Memory B cell (primary cell): ENCODE measurements around the gene SHMT2.
"Not testable (repeated sequence)": the region's sequence is repeated elsewhere in the genome, so short reads cannot be mapped to it uniquely, and the experiment has no call there.

ENCODE experiments used
- ATAC-seq: fragments of 150-1000 bp; cut with Tn5 transposase; 2 replicates; pipeline ENCODE4 v1.10.0; 2021; ENCODE audit warnings: low read depth, mild to moderate bottlenecking, moderate library complexity
- DNase-seq, 2 donors: peaks; one replicate each; pipeline ENCODE4 v3.0.0; 2022; ENCODE audit warnings: low spot score in 2 of 2
- H3K27ac Mint-ChIP-seq: one replicate; pipeline ENCODE4 v1.8.0; 2022; ENCODE audit warnings: mild to moderate bottlenecking, moderate library complexity, mixed read lengths
- H3K27me3 Mint-ChIP-seq: one replicate; pipeline ENCODE4 v1.8.0; 2022; ENCODE audit warnings: mixed read lengths
- H3K36me3 Mint-ChIP-seq: one replicate; pipeline ENCODE4 v1.8.0; 2022; ENCODE audit warnings: mild to moderate bottlenecking, mixed read lengths
- H3K4me1 Mint-ChIP-seq: one replicate; pipeline ENCODE4 v1.8.0; 2022; ENCODE audit warnings: mixed read lengths
- H3K4me3 Mint-ChIP-seq: one replicate; pipeline ENCODE4 v1.8.0; 2022; ENCODE audit warnings: mild to moderate bottlenecking, moderate library complexity, mixed read lengths
- H3K9me3 Mint-ChIP-seq: one replicate; pipeline ENCODE4 v1.8.0; 2022; ENCODE audit warnings: mixed read lengths

SHMT2 gene

GRCh38 chr12:57255916-57256315 is 26.4 kb downstream of the SHMT2 start:
- Mint-ChIP-seq H3K4me3 (no peak overlapping the region), H3K27me3 (no peaks in the 10 kb centered on the region), H3K4me1 (no peaks in the 10 kb centered on the region), H3K9me3 (no peaks in the 10 kb centered on the region), H3K36me3 (peaks cover 21% of the 10 kb centered on the region), H3K27ac (no peak overlapping the region)
- no peak for DNase-seq
- ATAC-seq: no peak

- H3K4me1 Mint-ChIP-seq: peaks cover 4% of the 10 kb centered on the region
- ATAC-seq (no peak), DNase-seq (no peak)
- no peaks in the 10 kb centered on the region for H3K27me3 Mint-ChIP-seq
- H3K27ac Mint-ChIP-seq: no peak overlapping the region
- H3K9me3 Mint-ChIP-seq: no peaks in the 10 kb centered on the region
- peaks cover 25% of the 10 kb centered on the region for H3K36me3 Mint-ChIP-seq
- no peak overlapping the region for H3K4me3 Mint-ChIP-seq
These were observed 29.8 kb downstream of the SHMT2 start for GRCh38 chr12:57258977-57259970.

GRCh38 chr12:57260366-57260765 is 30.9 kb downstream of the SHMT2 start:
- peaks cover 4% of the 10 kb centered on the region for H3K4me1 Mint-ChIP-seq
- H3K4me3 Mint-ChIP-seq: no peak overlapping the region
- DNase-seq (no peak), ATAC-seq (no peak)
- H3K27me3 Mint-ChIP-seq: no peaks in the 10 kb centered on the region
- no peaks in the 10 kb centered on the region for H3K9me3 Mint-ChIP-seq
- H3K27ac Mint-ChIP-seq: no peak overlapping the region
- H3K36me3 Mint-ChIP-seq: peaks cover 31% of the 10 kb centered on the region

GRCh38 chr12:57261428-57261865 is 31.9 kb downstream of the SHMT2 start:
- no peak overlapping the region for H3K4me3 Mint-ChIP-seq
- no peak for DNase-seq
- H3K27ac Mint-ChIP-seq: no peak overlapping the region
- no peak for ATAC-seq
- H3K9me3 Mint-ChIP-seq: no peaks in the 10 kb centered on the region
- peaks cover 4% of the 10 kb centered on the region for H3K4me1 Mint-ChIP-seq
- peaks cover 24% of the 10 kb centered on the region for H3K36me3 Mint-ChIP-seq
- no peaks in the 10 kb centered on the region for H3K27me3 Mint-ChIP-seq

GRCh38 chr12:57262126-57262822 is 32.8 kb downstream of the SHMT2 start:
- DNase-seq (no peak), ATAC-seq (no peak)
- peaks cover 4% of the 10 kb centered on the region for H3K4me1 Mint-ChIP-seq
- no peak overlapping the region for H3K27ac Mint-ChIP-seq
- H3K4me3 Mint-ChIP-seq: no peak overlapping the region
- H3K9me3 Mint-ChIP-seq: no peaks in the 10 kb centered on the region
- H3K36me3 Mint-ChIP-seq: peaks cover 27% of the 10 kb centered on the region
- no peaks in the 10 kb centered on the region for H3K27me3 Mint-ChIP-seq

GRCh38 chr12:57263096-57263495 is 33.6 kb downstream of the SHMT2 start:
- Mint-ChIP-seq H3K27me3 (no peaks in the 10 kb centered on the region), H3K36me3 (peaks cover 31% of the 10 kb centered on the region), H3K27ac (no peak overlapping the region), H3K4me3 (no peak overlapping the region), H3K9me3 (no peaks in the 10 kb centered on the region), H3K4me1 (peaks cover 4% of the 10 kb centered on the region)
- DNase-seq (no peak), ATAC-seq (no peak)

GRCh38 chr12:57266681-57267080 is 37.2 kb downstream of the SHMT2 start:
- Mint-ChIP-seq H3K27ac (peak overlapping the region; percentile 64), H3K9me3 (no peaks in the 10 kb centered on the region), H3K4me1 (peaks cover 7% of the 10 kb centered on the region), H3K4me3 (no peak overlapping the region), H3K27me3 (no peaks in the 10 kb centered on the region), H3K36me3 (peaks cover 36% of the 10 kb centered on the region)
- ATAC-seq: no peak
- DNase-seq: no peak

- H3K36me3 Mint-ChIP-seq: peaks cover 43% of the 10 kb centered on the region
- DNase-seq (no peak), ATAC-seq (no peak)
- H3K4me1 Mint-ChIP-seq: peaks cover 7% of the 10 kb centered on the region
- no peaks in the 10 kb centered on the region for H3K27me3 Mint-ChIP-seq
- no peak overlapping the region for H3K4me3 Mint-ChIP-seq
- H3K27ac Mint-ChIP-seq: peak overlapping the region; percentile 24
- no peaks in the 10 kb centered on the region for H3K9me3 Mint-ChIP-seq
These were observed 38.8 kb downstream of the SHMT2 start for GRCh38 chr12:57268264-57268663.

- no peak for ATAC-seq
- Mint-ChIP-seq H3K27ac (peak overlapping the region; percentile 33), H3K36me3 (peaks cover 46% of the 10 kb centered on the region), H3K4me3 (no peak overlapping the region), H3K4me1 (peaks cover 3% of the 10 kb centered on the region), H3K27me3 (no peaks in the 10 kb centered on the region), H3K9me3 (no peaks in the 10 kb centered on the region)
- DNase-seq: no peak
These were observed 41.5 kb downstream of the SHMT2 start for GRCh38 chr12:57270966-57271470.

GRCh38 chr12:57272337-57273151 is 43.0 kb downstream of the SHMT2 start:
- Mint-ChIP-seq H3K27ac (no peak overlapping the region), H3K36me3 (peaks cover 42% of the 10 kb centered on the region)
- no peak for ATAC-seq

GRCh38 chr12:57273516-57273915 is 44.0 kb downstream of the SHMT2 start:
- Mint-ChIP-seq H3K4me3 (no peak overlapping the region), H3K4me1 (peaks cover 3% of the 10 kb centered on the region), H3K27me3 (no peaks in the 10 kb centered on the region), H3K27ac (no peak overlapping the region), H3K9me3 (no peaks in the 10 kb centered on the region), H3K36me3 (peaks cover 46% of the 10 kb centered on the region)
- no peak for ATAC-seq
- DNase-seq: no peak

More at GRCh38 chr12:57272337-57273151, 43.0 kb downstream of the SHMT2 start:
- DNase-seq: no peak
- Mint-ChIP-seq H3K4me3 (no peak overlapping the region), H3K27me3 (no peaks in the 10 kb centered on the region), H3K4me1 (peaks cover 3% of the 10 kb centered on the region), H3K9me3 (no peaks in the 10 kb centered on the region)

- not testable (repeated sequence) for H3K27ac Mint-ChIP-seq
- H3K36me3 Mint-ChIP-seq: peaks cover 42% of the 10 kb centered on the region
These were observed 46.7 kb downstream of the SHMT2 start for GRCh38 chr12:57276233-57276632.

GRCh38 chr12:57276935-57277563 is 47.5 kb downstream of the SHMT2 start:
- DNase-seq (no peak), ATAC-seq (no peak)
- H3K36me3 Mint-ChIP-seq: peaks cover 42% of the 10 kb centered on the region
- H3K27ac Mint-ChIP-seq: no peak overlapping the region
- no peaks in the 10 kb centered on the region for H3K9me3 Mint-ChIP-seq
- H3K4me3 Mint-ChIP-seq: no peak overlapping the region
- no peaks in the 10 kb centered on the region for H3K27me3 Mint-ChIP-seq
- H3K4me1 Mint-ChIP-seq: peaks cover 15% of the 10 kb centered on the region

More at GRCh38 chr12:57276233-57276632, 46.7 kb downstream of the SHMT2 start:
- not testable (repeated sequence) for DNase-seq, H3K9me3 Mint-ChIP-seq, H3K27me3 Mint-ChIP-seq, ATAC-seq, H3K4me3 Mint-ChIP-seq
- H3K4me1 Mint-ChIP-seq: peaks cover 18% of the 10 kb centered on the region
